ENCODE measurements around the gene AKAP1. TPM values are rescaled to one million over a fixed set of nuclear protein-coding genes. Genes with fewer than 3 reads are reported as not detected.

AKAP1 gene
- total and polyA plus RNA-seq, 2 of the 8 experiments (the other 6 are each of a cell fraction or from before 2014, with no cell fraction given), result 120 to 156 TPM

- TF ChIP-seq CTCF (IDR thresholded peaks at IDR 0.05; ENCODE audit: control extremely low read depth in 1 of 3, insufficient read depth in 1 of 3, low read depth in 1 of 3, low read length in 3 of 3) (no peak), GABPA (IDR thresholded peaks at IDR 0.05; ENCODE audit: borderline replicate concordance, insufficient read depth, low read length) (no peak), POLR2AphosphoS5 (IDR thresholded peaks at IDR 0.05; ENCODE audit: low read depth, low read length) (no peak), SIN3A (conservative IDR thresholded peaks at IDR 0.05 in 1 of 2, IDR thresholded peaks at IDR 0.05 in 1 of 2; ENCODE audit: low read depth in 1 of 2, low read length in 2 of 2) (no peak), BCL11A (IDR thresholded peaks at IDR 0.05; ENCODE audit: low read depth in 2 of 2, low read length in 2 of 2) (no peak), CHD7 (IDR thresholded peaks at IDR 0.05; ENCODE audit: insufficient replicate concordance, low read length) (no peak), ATF3 (IDR thresholded peaks at IDR 0.05; ENCODE audit: insufficient read depth, low read depth, low read length) (no peak), GTF2F1 (IDR thresholded peaks at IDR 0.05; ENCODE audit: borderline replicate concordance, low read depth, low read length) (no peak)
Observed at GRCh38 chr17:57067162-57067561, 17.9 kb upstream of the AKAP1 start (continued).

All from H1 (cell line).